GM13976 (cell line): ENCODE results near the gene GOLGA1.

Experiments
- DNase-seq: peaks from one replicate; pipeline ENCODE4 v3.0.0; 2012; ENCODE audit warnings: low spot score
- in situ Hi-C: fragments of 300-500 bp; cut with MboI; formaldehyde crosslinking; loops from one replicate; pipeline ENCODE4 v1.12.0; 2022; ENCODE audit warnings: low sequenced_read_pairs, mixed read lengths, inconsistent platforms; ENCODE audit not compliant: unreplicated experiment
- TF ChIP-seq, protein P1 (sequence below): IDR thresholded peaks from 2 replicates; pipeline ENCODE4 v1.5.1; 2012; ENCODE audit warnings: borderline replicate concordance, mild to moderate bottlenecking; ENCODE audit not compliant: insufficient read depth; ENCODE audit errors: extremely low read depth, missing control alignments, control extremely low read depth

Gene GOLGA1

DNA sequence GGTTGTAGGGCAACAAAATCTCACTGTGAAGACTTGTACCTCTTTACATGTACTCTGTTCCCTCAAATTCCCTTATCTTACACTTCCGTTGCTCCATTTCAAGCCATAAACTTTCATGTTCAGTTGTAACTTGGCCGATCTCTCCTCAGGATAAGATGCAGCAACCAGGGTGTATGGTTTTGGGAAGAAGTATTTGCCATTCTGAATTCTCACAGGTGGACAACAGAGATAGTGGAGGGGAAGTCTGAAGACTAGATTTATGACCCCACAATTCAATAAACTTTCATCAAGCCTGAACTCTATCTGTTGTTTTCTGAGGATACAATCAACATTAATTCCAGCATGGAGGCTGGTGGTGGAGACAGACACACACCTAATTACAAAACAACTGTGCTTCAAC is 27.5 kb downstream of the GOLGA1 start:
- in situ Hi-C loops, result no loop called here
- TF ChIP-seq, protein P1, sequence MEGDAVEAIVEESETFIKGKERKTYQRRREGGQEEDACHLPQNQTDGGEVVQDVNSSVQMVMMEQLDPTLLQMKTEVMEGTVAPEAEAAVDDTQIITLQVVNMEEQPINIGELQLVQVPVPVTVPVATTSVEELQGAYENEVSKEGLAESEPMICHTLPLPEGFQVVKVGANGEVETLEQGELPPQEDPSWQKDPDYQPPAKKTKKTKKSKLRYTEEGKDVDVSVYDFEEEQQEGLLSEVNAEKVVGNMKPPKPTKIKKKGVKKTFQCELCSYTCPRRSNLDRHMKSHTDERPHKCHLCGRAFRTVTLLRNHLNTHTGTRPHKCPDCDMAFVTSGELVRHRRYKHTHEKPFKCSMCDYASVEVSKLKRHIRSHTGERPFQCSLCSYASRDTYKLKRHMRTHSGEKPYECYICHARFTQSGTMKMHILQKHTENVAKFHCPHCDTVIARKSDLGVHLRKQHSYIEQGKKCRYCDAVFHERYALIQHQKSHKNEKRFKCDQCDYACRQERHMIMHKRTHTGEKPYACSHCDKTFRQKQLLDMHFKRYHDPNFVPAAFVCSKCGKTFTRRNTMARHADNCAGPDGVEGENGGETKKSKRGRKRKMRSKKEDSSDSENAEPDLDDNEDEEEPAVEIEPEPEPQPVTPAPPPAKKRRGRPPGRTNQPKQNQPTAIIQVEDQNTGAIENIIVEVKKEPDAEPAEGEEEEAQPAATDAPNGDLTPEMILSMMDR, result no peak

DNA sequence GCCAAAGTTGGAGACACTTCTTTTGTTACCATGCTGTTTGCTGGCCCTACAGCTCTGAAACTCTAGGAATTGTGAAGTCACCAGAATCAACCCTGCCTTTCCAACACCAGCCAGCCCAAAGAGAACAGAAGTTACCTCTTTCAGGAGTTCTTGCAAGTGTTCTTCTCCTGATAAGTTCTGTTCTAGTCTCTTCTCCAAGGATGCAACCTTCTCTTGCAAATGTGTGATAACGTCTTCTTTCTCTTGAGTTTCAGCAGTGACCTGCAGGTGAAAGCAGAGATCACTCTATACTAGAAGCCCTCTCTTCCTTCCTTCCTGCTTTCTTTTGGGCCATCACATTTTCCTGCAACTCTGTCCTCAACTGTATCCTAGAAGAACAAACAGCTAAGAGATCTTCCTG is 29.1 kb downstream of the GOLGA1 start:
- TF ChIP-seq, protein P1, result no peak
- DNase-seq, result no peak
- in situ Hi-C loops, result no loop called here

More for the DNA sequence above, 27.5 kb downstream of the GOLGA1 start:
- no peak for DNase-seq

- no peak for DNase-seq
- in situ Hi-C loops, result no loop called here
- TF ChIP-seq, protein P1, result no peak
These were observed 32.8 kb downstream of the GOLGA1 start for GRCh38 chr9:124908098-124908497.

DNA sequence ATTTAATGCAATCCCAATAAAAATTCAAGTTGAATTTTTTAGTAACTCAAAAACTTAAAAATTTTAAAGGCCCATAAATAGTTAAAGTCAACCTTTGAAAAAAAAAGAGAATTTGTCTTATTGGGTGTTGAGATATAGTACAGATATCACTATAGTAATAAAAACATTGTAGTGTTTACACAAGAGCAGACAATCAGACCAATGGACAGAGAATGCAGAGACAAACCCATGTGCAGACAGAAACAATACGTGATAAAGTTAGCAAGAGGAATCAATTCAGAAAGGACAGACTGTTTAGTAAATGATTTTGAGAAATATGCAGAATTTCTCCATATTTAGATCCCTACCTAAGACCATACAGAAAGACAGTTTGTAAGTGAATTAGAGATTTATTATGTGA is 33.9 kb downstream of the GOLGA1 start:
- in situ Hi-C loops, result no loop called here
- DNase-seq, result no peak
- TF ChIP-seq, protein P1, result no peak

- TF ChIP-seq, protein P1, result no peak
- DNase-seq, result no peak
- in situ Hi-C loops, result no loop called here
These were observed 41.0 kb downstream of the GOLGA1 start for GRCh38 chr9:124899845-124900244.

GRCh38 chr9:124897570-124898460 is 43.1 kb downstream of the GOLGA1 start:
- in situ Hi-C loops, result no loop called here
- TF ChIP-seq, protein P1, result no peak
- no peak for DNase-seq
